K562 (cell line): Measurements from ENCODE around the gene MOGAT2. TPM values are rescaled to one million over a fixed set of nuclear protein-coding genes. Genes with fewer than 3 reads are reported as not detected.

Experiments used
- ATF4 ChIP-seq: fragments of 450-650 bp; formaldehyde crosslinking; IDR thresholded peaks from 2 replicates; pipeline ENCODE4 v1.4.0; 2022; ENCODE audit warnings: mild to moderate bottlenecking, moderate library complexity
- CBX8 ChIP-seq: fragments of 200-600 bp; sonication (generic); IDR thresholded peaks from 2 replicates; pipeline ENCODE4 v1.6.1; 2012; ENCODE audit warnings: borderline replicate concordance, mixed run types, low read depth, mild to moderate bottlenecking, moderate library complexity, mixed read lengths, low read length, control low read depth, inconsistent platforms; ENCODE audit not compliant: poor library complexity, severe bottlenecking; ENCODE audit errors: extremely low read depth
- CTCF ChIP-seq, 3 experiments: IDR thresholded peaks in 2 of 3; conservative IDR thresholded peaks in 1 of 3; 2 replicates each; pipeline ENCODE4 v1.5.1; 2011 to 2012; ENCODE audit warnings: low read length in 3 of 3, mild to moderate bottlenecking in 3 of 3, control low read depth in 2 of 3, improper control_type of control experiment in 1 of 3, inconsistent platforms in 1 of 3, low read depth in 1 of 3, mixed read lengths in 1 of 3, moderate library complexity in 1 of 3; ENCODE audit not compliant: insufficient read depth in 2 of 3
- FOXM1 ChIP-seq, 2 experiments: fragments of 450-650 bp in 1 of 2; sonication (generic) in 1 of 2; formaldehyde crosslinking in 1 of 2; IDR thresholded peaks; 2 replicates each; pipeline versions ENCODE4 v1.6.1 to v1.9.0; 2017 to 2022; ENCODE audit warnings: low read depth in 2 of 2, mild to moderate bottlenecking in 2 of 2, missing genetic modification reagents in 1 of 2, moderate library complexity in 1 of 2
- FUS ChIP-seq: fragments of 200-400 bp; formaldehyde crosslinking; optimal IDR thresholded peaks from 2 replicates; pipeline ENCODE3; 2017; ENCODE audit warnings: low read depth, low read length
- HDAC3 ChIP-seq: fragments of 450-650 bp; IDR thresholded peaks from 2 replicates; pipeline ENCODE4 v1.6.1; 2018; ENCODE audit warnings: borderline replicate concordance, mild to moderate bottlenecking, moderate library complexity; ENCODE audit not compliant: partially characterized antibody
- KLF1 ChIP-seq: fragments of 450-650 bp; IDR thresholded peaks from 2 replicates; pipeline ENCODE4 v1.6.1; 2016; ENCODE audit warnings: missing genetic modification characterization, missing compliant biosample characterization
- MITF ChIP-seq: IDR thresholded peaks from 2 replicates; pipeline ENCODE4 v1.6.1; 2014; ENCODE audit warnings: antibody characterized with exemption
- TBL1XR1 ChIP-seq, 2 experiments: IDR thresholded peaks; 2 replicates each; pipeline ENCODE4 v1.6.1; 2012; ENCODE audit warnings: improper control_type of control experiment in 2 of 2, low read length in 2 of 2, mild to moderate bottlenecking in 1 of 2
- ZNF407 ChIP-seq: fragments of 450-650 bp; IDR thresholded peaks from 2 replicates; pipeline ENCODE4 v1.6.1; 2016; ENCODE audit warnings: low read depth
- polyA plus RNA-seq, 8 experiments: library from polyadenylated mRNA; depleted of rRNA in 4 of 8; stranded (reverse) in 5 of 8; unstranded in 3 of 8; fragments of >200 nt; fragmentation: Nextera tagmentation in 2 of 8; fragmentation: Illumina TruSeq in 1 of 8; extraction: Ambion mirVana in 2 of 8; extraction: Trizol in 1 of 8; gene quantifications; 2 replicates each; pipeline versions ENCODE4 v1.2.1 to v1.2.3, GENCODE V29; 2011 to 2014; ENCODE audit warnings: inconsistent platforms in 1 of 8, missing spikeins in 1 of 8
- total RNA-seq, 7 experiments: library from RNA; depleted of rRNA in 6 of 7; stranded (reverse); fragments of >200 nt in 6 of 7; fragmentation: Illumina TruSeq in 2 of 7; extraction: Trizol in 2 of 7; gene quantifications; 2 replicates each; pipeline versions ENCODE4 v1.2.1 to v1.2.3, GENCODE V29; 2011 to 2021; ENCODE audit warnings: low replicate concordance in 1 of 7

Gene MOGAT2
- total and polyA plus RNA-seq, 9 of the 15 experiments (the other 6 are each of a cell fraction or from before 2014, with no cell fraction given): 0.09 TPM; not detected in 7

GRCh38 chr11:75716659-75717058, 979 bp upstream of the MOGAT2 start (continued):
- TF ChIP-seq ZNF407 (no peak), MITF (no peak), FUS (no peak), HDAC3 (no peak), KLF1 (no peak), ATF4 (CRISPR knock-in tag) (no peak), FOXM1 (IDR thresholded peaks at IDR 0.05; ENCODE audit: low read depth) (no peak), FOXM1 (CRISPR knock-in tag; IDR thresholded peaks at IDR 0.05; ENCODE audit: low read depth) (no peak), TBL1XR1 (IDR thresholded peaks at IDR 0.05; ENCODE audit: low read length in 2 of 2) (no peak), CTCF (IDR thresholded peaks at IDR 0.05 in 2 of 3, conservative IDR thresholded peaks at IDR 0.05 in 1 of 3; ENCODE audit: insufficient read depth in 2 of 3, low read depth in 1 of 3, low read length in 3 of 3) (no peak), CBX8 (no peak)
- TF ChIP-seq, all 486 proteins: peak for 0
